GM21717 (cell line): Measurements from ENCODE around the gene TRIM64.
"Not testable (repeated sequence)": the region's sequence is repeated elsewhere in the genome, so short reads cannot be mapped to it uniquely, and the experiment has no call there.

Experiments
- ATAC-seq: cut with Tn5 transposase; IDR thresholded peaks from one replicate; pipeline ENCODE4 v1.9.1; 2021; ENCODE audit warnings: mild to moderate bottlenecking, moderate library complexity; ENCODE audit not compliant: unreplicated experiment

Gene TRIM64

DNA sequence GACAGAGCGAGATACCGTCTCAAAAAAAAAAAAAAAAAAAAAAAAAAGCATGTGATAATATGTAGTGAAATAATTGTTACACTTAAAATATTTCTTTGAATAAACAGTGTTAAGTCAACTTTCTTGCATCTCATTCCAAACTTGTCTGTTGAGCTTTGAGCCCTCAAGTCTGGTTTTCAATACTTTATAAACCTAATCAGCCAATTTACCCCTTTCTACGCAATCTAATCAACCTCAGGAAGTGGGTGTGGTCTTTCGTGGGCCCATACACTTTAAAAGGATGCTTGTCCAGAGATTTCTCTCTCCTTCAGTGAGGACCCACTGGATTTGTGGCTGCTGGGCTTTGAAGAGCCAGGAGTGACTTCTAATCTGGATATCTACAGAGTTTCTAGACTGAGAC lies at the start of gene TRIM64:
TSS of gene TRIM64 (plus strand) at position 301 of the 400 bp plus-strand sequence. CDS start 2,467 bp downstream, outside the sequence.
- not testable (repeated sequence) for ATAC-seq

- ATAC-seq, result no peak
These were observed 43.6 kb upstream of the TRIM64 start, which contains the start of gene TRIM49D1 for GRCh38 chr11:89922195-89922660. Gene TRIM49D1 (minus strand): TSS chr11:89922245. CDS start chr11:89917710, 4,535 bp downstream.

DNA sequence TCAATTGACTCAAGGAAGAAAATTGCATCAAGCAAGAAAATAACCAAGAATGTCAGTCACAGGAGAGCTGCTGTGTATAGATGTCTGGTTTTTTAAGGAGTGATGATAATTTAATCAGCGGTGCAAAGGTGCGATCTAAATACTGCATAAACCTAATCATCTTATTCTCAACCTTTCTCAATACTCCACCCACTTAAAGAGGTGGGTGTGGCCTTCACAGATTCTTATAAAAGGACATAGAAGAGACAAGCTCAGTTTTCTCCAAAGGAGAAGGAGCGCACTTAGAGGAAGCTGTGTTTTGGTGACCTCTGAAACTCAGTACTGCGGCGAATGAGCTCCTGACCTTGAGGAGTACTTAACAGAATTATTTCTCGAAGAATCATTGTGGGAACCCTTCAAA lies 42.1 kb upstream of the TRIM64 start, which contains the start of gene TRIM49D2:
TSS of gene TRIM49D2 (plus strand) at position 301 of the 400 bp plus-strand sequence. CDS start 2,698 bp downstream, outside the sequence.
- ATAC-seq, result not testable (repeated sequence)

GRCh38 chr11:89960833-89961232 lies 5.0 kb upstream of the TRIM64 start:
- ATAC-seq, result not testable (repeated sequence)
